ENCODE results near the gene SSBP2. TPM values are rescaled to one million over a fixed set of nuclear protein-coding genes. Genes with fewer than 3 reads are reported as not detected.

The SSBP2 gene
- total RNA-seq, 1 donor from 2014 or later: 7.9 TPM

GRCh38 chr5:81363093-81363871 is 387.6 kb downstream of the SSBP2 start:
- Histone ChIP-seq H3K36me3 (ENCODE audit: control insufficient read depth, insufficient read depth, low read length) (no peaks in the 10 kb centered on the region), H3K27me3 (ENCODE audit: control insufficient read depth, insufficient read depth, low read length) (no peaks in the 10 kb centered on the region), H3K4me3 (ENCODE audit: low read depth, low read length) (no peak overlapping the region)
- no peak for TF ChIP-seq CTCF (IDR thresholded peaks at IDR 0.05; ENCODE audit: insufficient read depth, low read length, severe bottlenecking)
- FAIRE-seq: no peak
- DNase-seq (ENCODE audit: low read depth): no peak

Other genes with a start within 250 kb of the SSBP2 start
- 9.7 and 12.7 TPM in 2 replicates for gene ATG10, start 220.9 kb upstream of the SSBP2 start, total RNA-seq